HCT116 (cell line): ENCODE measurements around the gene GRK1.

Experiments
- CTCF ChIP-seq, 3 experiments: fragments of 200-600 bp in 1 of 3; sonication (generic) in 1 of 3; IDR thresholded peaks in 2 of 3; conservative IDR thresholded peaks in 1 of 3; 2 replicates each; pipeline ENCODE4 v1.5.1; 2012 to 2017; ENCODE audit warnings: low read depth in 2 of 3, low read length in 2 of 3, antibody characterized with exemption in 1 of 3, borderline replicate concordance in 1 of 3, control low read depth in 1 of 3, mild to moderate bottlenecking in 1 of 3, mixed read lengths in 1 of 3, mixed run types in 1 of 3, moderate library complexity in 1 of 3; ENCODE audit not compliant: insufficient read depth in 1 of 3
- EZH2 ChIP-seq: fragments of 200-600 bp; sonication (generic); IDR thresholded peaks from 2 replicates; pipeline ENCODE4 v1.6.1; 2017; ENCODE audit warnings: antibody characterized with exemption, mixed run types
- JUND ChIP-seq: IDR thresholded peaks from 2 replicates; pipeline ENCODE4 v1.6.1; 2012
- POLR2A ChIP-seq: IDR thresholded peaks from 2 replicates; pipeline ENCODE4 v1.7.0; 2011; ENCODE audit warnings: borderline replicate concordance; ENCODE audit not compliant: insufficient read depth, insufficient read length; ENCODE audit errors: extremely low read depth
- POLR2AphosphoS5 ChIP-seq: IDR thresholded peaks from 2 replicates; pipeline ENCODE4 v1.6.1; 2011; ENCODE audit warnings: mild to moderate bottlenecking, low read depth, low read length, moderate library complexity
- RAD21 ChIP-seq: IDR thresholded peaks from 2 replicates; pipeline ENCODE4 v1.6.1; 2012; ENCODE audit warnings: low read depth, mild to moderate bottlenecking
- SP1 ChIP-seq: IDR thresholded peaks from 2 replicates; pipeline ENCODE4 v1.6.1; 2012; ENCODE audit warnings: low read depth
- SRF ChIP-seq: IDR thresholded peaks from 2 replicates; pipeline ENCODE4 v1.6.1; 2012; ENCODE audit warnings: low read depth
- YY1 ChIP-seq: IDR thresholded peaks from 2 replicates; pipeline ENCODE4 v1.6.1; 2011; ENCODE audit warnings: low read length, low read depth, moderate library complexity, mild to moderate bottlenecking; ENCODE audit not compliant: insufficient replicate concordance; ENCODE audit errors: extremely low read depth
- ZFX ChIP-seq: fragments of 450-650 bp; IDR thresholded peaks from 2 replicates; pipeline ENCODE4 v1.6.1; 2017

- no peak for TF ChIP-seq EZH2
- TF ChIP-seq ZFX, result no peak
- TF ChIP-seq SRF, result no peak
- TF ChIP-seq POLR2AphosphoS5, result no peak
- TF ChIP-seq YY1, result no peak
- TF ChIP-seq CTCF (IDR thresholded peaks at IDR 0.05 in 2 of 3, conservative IDR thresholded peaks at IDR 0.05 in 1 of 3; ENCODE audit: borderline replicate concordance in 1 of 3, insufficient read depth in 1 of 3, low read depth in 2 of 3, low read length in 2 of 3), result no peak
- no peak for TF ChIP-seq SP1
- TF ChIP-seq POLR2A, result no peak
- TF ChIP-seq JUND, result no peak
- no peak for TF ChIP-seq RAD21
Measured at GRCh38 chr13:113644800-113645199, 22.2 kb upstream of the GRK1 start.
